C4-2B (cell line): ENCODE measurements around the gene PDCD2L.

Experiments
- ZFX ChIP-seq: fragments of 450-650 bp; IDR thresholded peaks from 2 replicates; pipeline ENCODE4 v1.6.1; 2017
- TF ChIP-seq, protein P1 (sequence below): fragments of 450-650 bp; conservative IDR thresholded peaks from 2 replicates; pipeline ENCODE4 v1.5.1; 2017; ENCODE audit warnings: mild to moderate bottlenecking

DNA sequence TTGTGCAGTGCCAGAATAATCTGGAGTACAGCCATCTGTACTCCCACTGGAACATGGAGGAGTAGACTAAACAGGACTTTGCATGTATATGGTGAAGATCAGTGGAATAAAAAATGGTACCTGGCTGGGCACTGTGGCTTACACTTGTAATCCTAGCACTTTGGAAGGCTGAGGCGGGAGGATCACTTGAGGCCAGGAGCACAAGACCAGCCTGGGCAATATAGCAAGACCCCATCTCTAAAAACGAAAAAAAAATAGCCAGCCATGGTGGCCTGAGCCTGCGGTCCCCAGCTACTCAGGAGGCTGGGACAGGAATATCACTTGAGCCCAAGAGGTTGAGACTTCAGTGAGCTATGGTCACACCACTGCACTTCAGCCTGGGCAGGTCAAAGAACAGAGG is 44.0 kb downstream of the PDCD2L start:
- TF ChIP-seq, protein P1, sequence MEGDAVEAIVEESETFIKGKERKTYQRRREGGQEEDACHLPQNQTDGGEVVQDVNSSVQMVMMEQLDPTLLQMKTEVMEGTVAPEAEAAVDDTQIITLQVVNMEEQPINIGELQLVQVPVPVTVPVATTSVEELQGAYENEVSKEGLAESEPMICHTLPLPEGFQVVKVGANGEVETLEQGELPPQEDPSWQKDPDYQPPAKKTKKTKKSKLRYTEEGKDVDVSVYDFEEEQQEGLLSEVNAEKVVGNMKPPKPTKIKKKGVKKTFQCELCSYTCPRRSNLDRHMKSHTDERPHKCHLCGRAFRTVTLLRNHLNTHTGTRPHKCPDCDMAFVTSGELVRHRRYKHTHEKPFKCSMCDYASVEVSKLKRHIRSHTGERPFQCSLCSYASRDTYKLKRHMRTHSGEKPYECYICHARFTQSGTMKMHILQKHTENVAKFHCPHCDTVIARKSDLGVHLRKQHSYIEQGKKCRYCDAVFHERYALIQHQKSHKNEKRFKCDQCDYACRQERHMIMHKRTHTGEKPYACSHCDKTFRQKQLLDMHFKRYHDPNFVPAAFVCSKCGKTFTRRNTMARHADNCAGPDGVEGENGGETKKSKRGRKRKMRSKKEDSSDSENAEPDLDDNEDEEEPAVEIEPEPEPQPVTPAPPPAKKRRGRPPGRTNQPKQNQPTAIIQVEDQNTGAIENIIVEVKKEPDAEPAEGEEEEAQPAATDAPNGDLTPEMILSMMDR: no peak
- no peak for TF ChIP-seq ZFX
